Measurements from ENCODE around the gene ADAMTS3. TPM values are rescaled to one million over a fixed set of nuclear protein-coding genes. Genes with fewer than 3 reads are reported as not detected.

ADAMTS3 gene
- total RNA-seq, 4 donors from 2014 or later: 0.37 to 3.6 (median 0.75) TPM

DNA sequence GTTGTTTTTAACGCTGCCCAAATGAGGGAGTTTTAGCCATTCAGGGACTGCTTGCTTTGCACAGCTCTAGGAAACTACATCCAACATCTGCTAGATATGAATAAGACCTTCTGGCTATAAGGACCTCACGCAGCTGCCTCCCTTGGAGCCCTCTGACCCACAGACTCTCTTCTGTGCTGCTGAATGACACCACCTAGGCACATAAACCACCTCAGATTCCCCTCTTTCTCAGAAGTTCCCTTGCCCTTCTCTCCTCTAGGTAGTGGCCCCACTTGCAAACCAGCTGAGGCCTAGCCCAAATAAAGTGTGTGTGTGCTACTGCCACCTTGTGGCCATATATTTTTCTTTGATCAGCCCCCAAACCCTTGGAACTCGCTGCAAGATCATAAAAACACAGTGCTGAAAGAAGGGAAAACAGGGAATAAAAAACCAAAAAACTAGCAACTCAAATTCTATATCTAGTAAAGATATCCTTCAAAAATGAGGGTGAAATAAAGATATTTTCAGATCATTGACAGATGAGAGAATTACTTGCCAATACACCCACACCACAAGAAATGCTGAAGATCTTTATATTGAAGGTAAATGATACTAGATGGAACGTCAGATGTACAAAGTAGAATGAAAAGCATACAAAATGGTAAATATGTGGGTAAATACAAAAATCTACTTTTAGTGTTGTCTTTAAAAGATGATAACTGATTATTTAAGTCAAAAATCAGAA is 265.9 kb downstream of the ADAMTS3 start:
- no peak overlapping the region for H3K4me3 ChIP-seq (ENCODE audit: low read depth, poor library complexity, severe bottlenecking)
- WGBS, 2 donors: 73 to 76% methylated on average over 4 of the region's 4 CpGs
- intact Hi-C loops (cut with DNase I; ENCODE audit: low total_unique reads): no loop called here
- TF ChIP-seq POLR2A (IDR thresholded peaks at IDR 0.05): no peak
- TF ChIP-seq CTCF (IDR thresholded peaks at IDR 0.05): no peak
- no peak for DNase-seq (ENCODE audit: low spot score in 2 of 2)

GRCh38 chr4:72301759-72302158 is 267.3 kb downstream of the ADAMTS3 start:
- WGBS, 2 donors: 95 to 98% methylated on average over 2 of the region's 2 CpGs
- intact Hi-C loops (cut with DNase I; ENCODE audit: low total_unique reads): no loop called here
- no peak for TF ChIP-seq POLR2A (IDR thresholded peaks at IDR 0.05)
- TF ChIP-seq CTCF (IDR thresholded peaks at IDR 0.05): no peak
- no peak overlapping the region for H3K4me3 ChIP-seq (ENCODE audit: low read depth, poor library complexity, severe bottlenecking)
- no peak for DNase-seq (ENCODE audit: low spot score in 2 of 2)

- H3K4me3 ChIP-seq (ENCODE audit: low read depth, poor library complexity, severe bottlenecking): no peak overlapping the region
- DNase-seq (ENCODE audit: low spot score in 2 of 2): no peak
- 88 to 90% methylated on average over 1 of the region's 1 CpG for WGBS, 2 donors
- intact Hi-C loops (cut with DNase I; ENCODE audit: low total_unique reads): no loop called here
- TF ChIP-seq CTCF (IDR thresholded peaks at IDR 0.05): no peak
- TF ChIP-seq POLR2A (IDR thresholded peaks at IDR 0.05): no peak
These were observed 268.9 kb downstream of the ADAMTS3 start for GRCh38 chr4:72300126-72300525.

GRCh38 chr4:72295966-72296557 is 273.0 kb downstream of the ADAMTS3 start:
- no peak for TF ChIP-seq POLR2A (IDR thresholded peaks at IDR 0.05)
- no peak for TF ChIP-seq CTCF (IDR thresholded peaks at IDR 0.05)
- DNase-seq (ENCODE audit: low spot score in 2 of 2): no peak
- intact Hi-C loops (cut with DNase I; ENCODE audit: low total_unique reads): no loop called here
- 25% methylated on average over 5 of the region's 5 CpGs for WGBS, 2 donors
- no peak overlapping the region for H3K4me3 ChIP-seq (ENCODE audit: low read depth, poor library complexity, severe bottlenecking)

DNA sequence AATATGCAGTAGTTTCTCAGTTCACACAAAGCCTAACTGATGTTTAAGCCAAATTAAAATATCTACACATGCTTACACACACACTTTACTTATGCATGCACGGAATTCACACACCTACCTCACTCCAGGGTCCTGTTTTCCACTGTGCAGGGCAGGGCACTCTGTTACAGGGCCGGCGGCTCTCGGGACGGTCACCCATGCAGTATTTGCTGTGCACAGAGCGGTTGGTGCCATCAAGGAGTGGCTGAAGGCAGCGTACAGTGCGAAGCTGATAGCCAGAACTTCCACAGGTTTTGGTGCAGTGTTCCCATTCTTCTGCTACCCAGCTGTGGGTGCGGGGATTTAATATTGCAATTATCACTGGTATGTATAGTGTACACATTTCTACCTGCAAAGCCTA is 278.3 kb downstream of the ADAMTS3 start:
- no peak overlapping the region for H3K4me3 ChIP-seq (ENCODE audit: low read depth, poor library complexity, severe bottlenecking)
- DNase-seq (ENCODE audit: low spot score in 2 of 2): no peak
- intact Hi-C loops (cut with DNase I; ENCODE audit: low total_unique reads): no loop called here
- no peak for TF ChIP-seq CTCF (IDR thresholded peaks at IDR 0.05)
- no peak for TF ChIP-seq POLR2A (IDR thresholded peaks at IDR 0.05)
- WGBS, 2 donors: 91 to 96% methylated on average over 9 of the region's 9 CpGs
